HG02571 (cell line): Measurements from ENCODE around the gene GATA6.

Source experiments
- ATAC-seq: cut with Tn5 transposase; IDR thresholded peaks from one replicate; pipeline ENCODE4 v1.9.1; 2021; ENCODE audit warnings: mild to moderate bottlenecking, moderate library complexity; ENCODE audit not compliant: unreplicated experiment

The GATA6 gene

GRCh38 chr18:22169011-22169888, at the start of gene GATA6:
Gene GATA6, plus strand, starts transcription at chr18:22169589. Its CDS starts 1,556 bp downstream, at chr18:22171145.
- no peak for ATAC-seq

GRCh38 chr18:22124970-22125369, 44.4 kb upstream of the GATA6 start:
- no peak for ATAC-seq

DNA sequence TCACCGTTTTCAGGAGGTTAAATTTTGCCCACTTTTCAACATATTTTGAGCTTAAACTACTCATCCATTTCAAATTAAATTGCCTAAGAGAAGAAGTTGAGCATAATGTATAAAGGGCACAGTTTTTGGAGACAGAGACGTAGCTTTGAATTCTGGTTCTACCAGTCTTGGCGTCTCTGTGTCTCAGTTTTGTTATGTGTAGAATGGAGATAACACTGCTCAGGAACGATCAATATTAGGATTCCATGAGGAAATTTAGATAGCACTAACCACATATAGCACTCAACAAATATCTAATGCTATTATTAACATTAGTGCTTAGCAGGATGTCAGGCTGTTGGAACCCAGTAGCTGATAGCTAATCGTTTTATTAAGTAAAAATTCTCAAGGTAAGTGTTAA, 40.4 kb upstream of the GATA6 start:
- ATAC-seq = no peak

DNA sequence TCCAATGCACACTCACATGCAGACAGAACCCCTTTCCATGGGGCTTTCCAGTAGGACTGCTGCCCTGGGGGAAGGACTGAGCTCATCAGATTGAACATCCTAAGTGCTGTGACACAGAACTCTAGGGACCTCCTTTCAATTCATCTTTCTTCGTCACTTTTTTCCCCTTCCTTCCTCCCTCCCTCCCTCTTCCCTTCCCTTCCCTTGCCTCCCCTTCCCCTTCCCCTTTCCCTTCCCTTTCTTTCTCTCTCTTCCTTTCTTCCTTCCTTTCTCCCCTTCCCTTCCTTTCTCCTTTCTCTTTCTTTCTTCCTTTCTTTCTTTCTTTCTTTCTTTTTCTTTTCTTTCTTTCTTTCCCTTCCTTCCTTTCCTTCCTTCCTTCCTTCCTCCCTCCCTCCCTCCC, 39.6 kb upstream of the GATA6 start:
- no peak for ATAC-seq

DNA sequence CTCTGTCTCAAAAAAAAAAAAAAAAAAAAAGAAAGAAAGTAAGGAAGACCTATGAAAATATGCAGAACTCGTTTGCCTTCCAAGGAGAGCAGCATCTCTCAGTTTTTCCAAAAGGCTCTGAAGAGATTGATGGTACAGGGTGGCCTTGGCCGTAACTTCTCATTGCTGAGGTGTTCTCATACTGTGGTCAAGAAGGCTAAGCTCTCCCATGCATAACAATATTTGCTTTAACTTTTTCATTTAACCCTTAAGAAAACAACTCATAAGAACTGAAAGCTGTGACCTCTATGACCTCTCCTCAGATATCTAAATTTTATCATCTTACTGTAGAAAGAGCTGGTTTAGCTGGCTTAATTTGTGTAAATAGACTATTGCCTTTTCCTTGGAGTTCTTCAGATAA, 37.1 kb upstream of the GATA6 start:
- ATAC-seq = no peak

DNA sequence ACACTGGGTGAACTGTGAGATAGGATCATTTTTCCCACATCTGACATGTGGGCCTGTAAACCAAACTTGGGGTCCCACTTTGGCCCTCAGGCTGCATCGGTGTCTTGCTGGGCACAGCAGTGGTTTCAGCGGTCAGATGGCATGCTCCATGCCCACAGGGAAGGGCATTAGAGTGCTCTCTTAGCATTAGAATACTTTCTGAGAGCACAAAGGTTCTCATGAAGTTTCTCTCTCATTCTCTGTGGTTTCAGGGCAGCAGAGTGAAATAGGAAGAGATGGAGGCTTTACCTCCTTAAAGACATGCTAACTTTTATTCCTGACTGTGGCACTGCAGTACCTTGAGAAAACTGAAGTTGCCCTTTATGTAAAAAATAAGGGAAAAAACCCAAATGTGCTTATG, 36.6 kb upstream of the GATA6 start:
- no peak for ATAC-seq

DNA sequence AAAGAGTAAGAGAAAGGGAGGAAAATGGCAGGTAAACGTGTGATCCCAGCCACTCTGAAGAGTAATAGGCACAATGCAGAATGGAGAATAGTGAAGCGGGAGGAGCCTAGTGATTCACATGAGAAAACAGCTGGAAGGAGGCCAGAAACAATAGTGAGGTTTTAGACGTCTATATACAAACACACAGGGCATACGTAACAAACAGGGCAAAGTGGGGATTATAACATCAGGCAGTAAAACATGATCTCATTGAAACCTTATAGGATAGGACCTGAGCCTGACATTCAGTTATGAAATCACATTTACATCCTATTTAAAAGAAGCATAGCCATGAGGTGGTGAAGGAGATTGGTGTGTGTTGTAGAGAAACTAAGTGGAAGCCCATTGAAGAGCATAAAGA, 33.0 kb upstream of the GATA6 start:
- ATAC-seq = no peak

- ATAC-seq = no peak
These were observed 28.2 kb upstream of the GATA6 start for GRCh38 chr18:22141211-22141610.

- no peak for ATAC-seq
These were observed 25.7 kb upstream of the GATA6 start for GRCh38 chr18:22143347-22144340.

DNA sequence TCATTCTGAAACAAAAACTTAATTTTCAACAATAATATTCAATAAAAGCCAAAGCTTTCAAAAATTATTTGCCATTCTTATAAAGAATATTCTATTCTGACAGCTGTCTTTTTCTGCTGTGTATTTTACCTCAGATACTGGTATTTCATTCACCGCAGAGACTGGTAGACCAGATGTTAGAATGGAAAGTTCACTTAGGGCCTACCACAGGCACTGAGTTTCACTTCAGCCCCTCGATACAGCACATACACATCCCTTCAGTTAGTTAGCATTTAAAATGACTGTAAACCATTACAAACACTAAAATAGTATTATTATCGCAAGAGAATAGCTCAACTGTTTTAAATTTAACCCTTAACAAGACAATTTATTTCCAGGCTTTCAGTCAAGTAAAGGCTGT, 24.2 kb upstream of the GATA6 start:
- ATAC-seq = no peak

- no peak for ATAC-seq
These were observed 19.7 kb upstream of the GATA6 start for GRCh38 chr18:22149710-22150109.

DNA sequence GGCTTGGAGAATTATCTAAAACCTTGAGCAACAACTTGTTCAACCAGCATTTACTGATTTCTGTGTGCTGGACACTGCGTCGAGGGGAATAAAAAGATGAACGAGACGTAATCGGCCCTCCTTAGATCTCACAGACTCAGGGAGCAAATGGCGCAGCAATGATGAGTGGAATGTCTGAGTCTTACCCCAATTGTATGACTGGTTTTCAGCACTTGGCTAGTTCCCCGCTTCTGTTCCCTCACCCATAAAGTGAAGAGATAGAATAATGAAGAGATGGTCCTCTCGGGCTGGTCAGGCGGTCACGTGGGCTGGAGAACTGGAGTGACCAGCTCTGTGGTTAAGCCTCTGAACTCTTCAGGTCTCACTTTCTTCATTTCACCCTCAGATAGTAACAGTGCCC, 17.3 kb upstream of the GATA6 start:
- ATAC-seq = no peak

DNA sequence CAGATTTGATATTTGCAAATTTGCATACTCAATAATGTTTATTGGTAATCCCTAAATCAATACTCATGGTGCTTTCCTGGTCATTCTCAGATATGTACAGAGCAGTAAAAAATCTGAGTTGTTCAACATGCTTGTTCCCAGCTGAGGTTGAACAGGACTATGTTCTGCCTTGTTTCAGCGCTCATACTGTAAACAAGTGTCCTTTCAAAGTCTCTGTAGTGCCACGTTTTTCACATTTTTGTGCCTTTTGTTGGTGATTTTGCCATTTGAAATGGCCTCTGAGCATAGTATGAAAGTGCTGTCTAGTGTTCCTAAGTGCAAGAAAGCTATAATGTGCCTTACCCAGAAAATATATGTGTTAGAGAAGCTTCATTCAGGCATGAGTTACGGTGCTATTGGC, 16.0 kb upstream of the GATA6 start:
- no peak for ATAC-seq

GRCh38 chr18:22155584-22155983, 13.8 kb upstream of the GATA6 start:
- ATAC-seq = no peak

- no peak for ATAC-seq
These were observed 10.4 kb upstream of the GATA6 start for GRCh38 chr18:22159014-22159413.

GRCh38 chr18:22161090-22161489, 8.3 kb upstream of the GATA6 start:
- no peak for ATAC-seq

- ATAC-seq = no peak
These were observed 5.8 kb upstream of the GATA6 start for GRCh38 chr18:22163416-22164161.

DNA sequence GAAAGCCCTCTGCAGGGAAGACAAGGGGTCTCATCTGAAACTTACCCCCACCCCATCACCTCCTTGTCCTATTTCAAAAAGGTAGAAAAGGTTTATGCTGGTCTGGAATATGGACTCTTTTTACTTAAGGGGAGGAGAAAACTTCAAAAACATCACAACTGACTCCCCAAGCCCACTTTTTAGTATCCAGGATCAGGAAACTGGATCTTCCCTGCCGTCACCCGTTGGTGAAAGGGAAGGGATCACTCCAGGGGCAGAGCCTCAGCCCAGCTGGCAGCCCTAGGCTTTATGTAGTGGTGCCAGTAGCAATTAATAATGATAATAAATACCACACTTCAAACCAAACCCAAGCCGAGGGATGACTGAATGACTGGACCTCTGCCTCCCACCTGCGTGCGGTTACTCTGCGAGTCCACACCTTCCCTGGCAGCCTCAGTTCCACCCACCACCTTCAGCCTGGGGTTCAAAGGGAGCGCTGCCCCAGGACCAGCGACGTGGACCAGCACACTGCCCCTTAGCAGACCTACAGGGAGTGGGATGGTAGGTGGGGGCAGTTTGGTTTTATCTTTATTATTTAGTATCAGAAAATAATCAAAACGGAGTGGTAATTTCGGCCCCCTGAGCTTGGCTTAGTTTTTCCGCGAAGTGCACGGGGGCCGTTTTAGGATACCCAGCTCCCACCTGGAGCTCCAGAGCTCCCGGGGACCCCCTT, 4.9 kb upstream of the GATA6 start:
- no peak for ATAC-seq

DNA sequence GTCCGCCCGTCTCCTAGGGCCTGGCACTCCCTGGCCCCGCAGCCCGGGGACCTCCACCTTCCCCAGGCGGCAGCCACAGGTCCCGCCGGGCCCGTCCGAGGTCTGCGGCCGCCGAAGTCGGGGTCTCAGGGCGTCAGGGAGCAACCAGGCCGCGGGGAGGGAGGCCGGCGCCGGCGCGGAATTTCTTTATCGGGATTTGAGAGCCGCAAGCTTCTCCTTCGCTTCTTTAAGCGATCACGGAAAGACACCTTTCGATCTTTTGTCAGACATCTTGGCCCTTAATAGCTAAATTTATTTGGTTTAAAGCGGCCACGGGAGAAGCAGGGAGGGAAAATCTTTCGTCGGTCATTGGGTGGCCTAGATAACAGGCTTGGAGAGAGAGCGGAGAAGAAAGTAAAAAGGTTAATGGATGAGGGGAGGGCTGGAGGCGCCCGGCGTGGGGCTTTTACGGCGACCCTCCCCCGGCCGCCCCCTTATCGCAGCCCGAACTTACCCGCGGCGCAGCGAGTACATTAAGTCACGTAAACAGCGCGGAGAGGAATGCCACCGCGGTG, 4.3 kb upstream of the GATA6 start:
- no peak for ATAC-seq

DNA sequence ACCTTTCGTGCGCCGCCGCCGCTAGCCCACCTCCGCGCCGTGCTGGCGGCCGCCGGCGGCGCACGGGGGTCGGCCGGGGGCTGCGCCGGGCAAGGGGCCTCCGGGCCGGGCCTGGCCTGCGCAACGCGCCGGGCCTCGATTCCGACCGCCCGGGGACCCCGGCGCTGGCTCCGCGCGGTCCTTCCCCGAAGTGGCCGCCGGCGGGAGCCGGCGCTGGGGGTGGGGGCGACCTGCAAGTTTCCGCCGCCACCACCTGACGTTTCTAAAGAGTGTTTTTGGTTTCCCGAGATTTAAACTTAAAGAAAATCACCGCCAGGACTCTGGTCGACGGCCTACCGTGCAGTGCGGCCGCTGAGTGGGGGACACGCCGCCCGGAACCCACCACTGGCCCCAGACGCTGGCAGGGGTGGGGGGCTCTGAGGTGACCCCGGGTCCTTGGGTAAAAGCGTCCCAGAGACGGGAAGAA, 3.8 kb upstream of the GATA6 start:
- no peak for ATAC-seq
